Measurements from ENCODE around the gene CCDC160. TPM values are rescaled to one million over a fixed set of nuclear protein-coding genes. Genes with fewer than 3 reads are reported as not detected.
"Not testable (repeated sequence)": the region's sequence is repeated elsewhere in the genome, so short reads cannot be mapped to it uniquely, and the experiment has no call there.

The CCDC160 gene
- total RNA-seq, 4 donors from 2014 or later: 0.34 to 1.6 (median 0.65) TPM; not detected in 1

GRCh38 chrX:134255555-134255954, 18.6 kb downstream of the CCDC160 start:
- no peak overlapping the region for H3K4me3 ChIP-seq
- WGBS: 87% methylated on average over 5 of the region's 5 CpGs

DNA sequence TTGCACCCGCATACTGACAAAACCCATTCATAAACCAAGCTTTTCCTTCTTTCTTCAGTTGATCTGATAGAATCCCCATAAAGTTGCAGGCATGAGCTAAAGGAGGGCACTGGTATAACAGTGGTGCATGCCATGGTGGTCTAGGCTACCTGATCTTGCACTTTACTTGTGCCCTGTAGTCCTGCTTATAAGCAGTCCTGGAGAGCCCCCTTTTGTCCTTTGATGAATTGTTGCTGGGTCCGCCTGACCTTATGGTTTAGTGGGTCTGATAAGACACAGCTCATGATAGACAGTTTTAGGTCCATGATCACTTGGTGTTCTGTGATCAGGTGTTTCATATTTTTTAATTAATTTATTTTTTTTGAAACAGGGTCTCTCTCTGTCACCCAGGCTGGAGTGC, 19.7 kb downstream of the CCDC160 start:
- 74% methylated on average over 2 of the region's 2 CpGs for WGBS
- Histone ChIP-seq H3K9me3 (no peaks in the 10 kb centered on the region), H3K36me3 (no peaks in the 10 kb centered on the region), H3K4me1 (no peaks in the 10 kb centered on the region), H3K4me3 (no peak overlapping the region), H3K27me3 (no peaks in the 10 kb centered on the region), H3K27ac (no peak overlapping the region)
- TF ChIP-seq POLR2A (IDR thresholded peaks at IDR 0.05): no peak
- no peak for TF ChIP-seq POLR2AphosphoS5 (IDR thresholded peaks at IDR 0.05)
- no peak for DNase-seq (ENCODE audit: low spot score in 2 of 2)

More at GRCh38 chrX:134255555-134255954, 18.6 kb downstream of the CCDC160 start:
- no peaks in the 10 kb centered on the region for H3K36me3 ChIP-seq
- H3K27me3 ChIP-seq: no peaks in the 10 kb centered on the region
- no peak for DNase-seq (ENCODE audit: low spot score in 2 of 2)
- no peak overlapping the region for H3K27ac ChIP-seq
- TF ChIP-seq EP300 (IDR thresholded peaks at IDR 0.05) (no peak), CTCF (IDR thresholded peaks at IDR 0.05) (no peak), POLR2A (IDR thresholded peaks at IDR 0.05) (no peak), POLR2AphosphoS5 (IDR thresholded peaks at IDR 0.05) (no peak)
- no peaks in the 10 kb centered on the region for H3K9me3 ChIP-seq
- H3K4me1 ChIP-seq: no peaks in the 10 kb centered on the region

DNA sequence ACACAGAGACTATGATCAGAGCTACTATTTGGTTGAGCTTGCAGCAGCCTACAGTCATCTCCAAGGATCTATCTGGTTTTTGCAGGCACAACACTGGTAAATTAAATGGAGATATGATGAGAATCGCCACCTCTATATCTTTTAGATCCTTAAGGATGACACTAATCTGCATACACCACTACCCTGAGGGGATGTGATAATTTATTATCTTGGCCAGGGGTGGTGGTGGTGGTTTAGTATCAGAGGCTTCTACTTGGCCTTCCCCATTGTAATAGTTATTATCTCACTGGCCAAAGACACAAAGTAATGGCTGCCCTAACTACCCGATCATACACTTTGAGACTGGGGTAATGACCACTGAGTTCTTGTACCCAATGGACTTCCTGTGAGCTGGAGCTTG, 21.2 kb downstream of the CCDC160 start:
- H3K4me1 ChIP-seq: no peaks in the 10 kb centered on the region
- DNase-seq (ENCODE audit: low spot score in 2 of 2): no peak
- TF ChIP-seq POLR2A (IDR thresholded peaks at IDR 0.05) (no peak), POLR2AphosphoS5 (IDR thresholded peaks at IDR 0.05) (no peak), EP300 (IDR thresholded peaks at IDR 0.05) (no peak), CTCF (IDR thresholded peaks at IDR 0.05) (no peak)
- WGBS: 96% methylated on average over 2 of the region's 2 CpGs
- H3K36me3 ChIP-seq: no peaks in the 10 kb centered on the region
- H3K9me3 ChIP-seq: no peaks in the 10 kb centered on the region
- H3K27ac ChIP-seq: no peak overlapping the region
- no peak overlapping the region for H3K4me3 ChIP-seq
- H3K27me3 ChIP-seq: no peaks in the 10 kb centered on the region

GRCh38 chrX:134285934-134286333, 49.0 kb downstream of the CCDC160 start:
- DNase-seq (ENCODE audit: low spot score in 2 of 2); H3K27ac ChIP-seq; H3K4me1 ChIP-seq; H3K36me3 ChIP-seq; H3K9me3 ChIP-seq; H3K27me3 ChIP-seq; H3K4me3 ChIP-seq: not testable (repeated sequence)
- WGBS: 90% methylated on average over 4 of the region's 28 CpGs

DNA sequence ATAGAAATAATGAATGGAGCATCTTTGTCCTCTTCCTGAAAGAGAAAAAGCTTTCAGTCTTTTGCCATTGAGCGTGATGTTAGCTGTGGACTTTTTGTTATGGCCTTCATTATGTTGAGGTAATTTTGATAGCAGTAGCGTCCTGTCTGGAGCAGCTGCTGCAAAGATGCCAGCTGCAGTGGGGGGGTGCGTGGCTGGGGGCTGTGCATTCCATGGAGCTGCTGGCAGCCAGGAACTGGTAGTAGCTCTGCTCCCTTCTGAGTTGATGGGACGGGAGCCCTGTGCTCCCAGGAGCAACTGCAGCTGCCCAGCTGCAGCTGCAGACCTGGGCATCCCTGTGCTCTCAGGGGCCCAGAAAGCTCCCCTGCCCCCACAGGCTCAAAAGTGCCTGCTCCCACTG, 50.4 kb downstream of the CCDC160 start:
- Histone ChIP-seq H3K36me3 (no peaks in the 10 kb centered on the region), H3K9me3 (no peaks in the 10 kb centered on the region), H3K27me3 (no peaks in the 10 kb centered on the region), H3K4me1 (no peaks in the 10 kb centered on the region), H3K4me3 (no peak overlapping the region), H3K27ac (no peak overlapping the region)
- 55% methylated on average over 2 of the region's 4 CpGs for WGBS
- TF ChIP-seq CTCF (IDR thresholded peaks at IDR 0.05) (no peak), EP300 (IDR thresholded peaks at IDR 0.05) (no peak), POLR2A (IDR thresholded peaks at IDR 0.05) (no peak)
- no peak for DNase-seq (ENCODE audit: low spot score in 2 of 2)

GRCh38 chrX:134294548-134294947, 57.6 kb downstream of the CCDC160 start:
- Histone ChIP-seq H3K4me3 (no peak overlapping the region), H3K9me3 (no peaks in the 10 kb centered on the region), H3K36me3 (no peaks in the 10 kb centered on the region), H3K27me3 (no peaks in the 10 kb centered on the region), H3K4me1 (no peaks in the 10 kb centered on the region), H3K27ac (no peak overlapping the region)
- no peak for DNase-seq (ENCODE audit: low spot score in 2 of 2)
- TF ChIP-seq CTCF (IDR thresholded peaks at IDR 0.05) (no peak), POLR2AphosphoS5 (IDR thresholded peaks at IDR 0.05) (no peak), POLR2A (IDR thresholded peaks at IDR 0.05) (no peak), EP300 (IDR thresholded peaks at IDR 0.05) (no peak)

Other genes with a start within 250 kb of the CCDC160 start
- 10 to 100 TPM in 3 of 4 donors, 1 to 10 TPM in 1; 9.0 to 21.0 (median 12.2) TPM for gene PHF6, start 136.1 kb downstream of the CCDC160 start, total RNA-seq
- gene HPRT1, start 223.0 kb downstream of the CCDC160 start, total RNA-seq: 10 to 100 TPM in 1 of 4 donors, 1 to 10 TPM in 3; 5.0 to 12.8 (median 7.2) TPM